GM18508 (cell line): ENCODE measurements around the gene PTPRM.

Experiments
- ATAC-seq: cut with Tn5 transposase; IDR thresholded peaks from one replicate; pipeline ENCODE4 v1.9.1; 2021; ENCODE audit warnings: moderate number of reproducible peaks; ENCODE audit not compliant: insufficient read depth, unreplicated experiment

PTPRM gene

GRCh38 chr18:8063733-8064132, 496.6 kb downstream of the PTPRM start:
- no peak for ATAC-seq

DNA sequence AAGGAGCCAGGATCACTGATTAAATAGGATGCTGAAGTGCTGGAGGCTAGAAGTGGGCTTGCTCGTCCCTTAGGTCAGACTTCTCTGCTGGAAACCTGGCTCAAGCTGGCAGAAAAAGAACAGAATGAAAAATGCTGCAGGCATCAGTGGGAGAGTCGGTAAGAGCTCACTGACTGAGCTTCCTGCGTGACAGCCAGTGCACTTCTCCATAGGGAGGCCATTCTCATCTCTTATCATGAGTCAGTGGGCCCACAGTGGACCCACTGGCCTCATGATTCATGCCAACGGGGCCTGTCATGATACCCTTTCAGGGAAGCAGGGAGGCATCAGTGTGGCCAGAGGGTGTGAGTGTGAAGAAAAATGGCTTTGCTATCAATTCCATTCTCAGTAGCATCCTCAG, 498.2 kb downstream of the PTPRM start:
- no peak for ATAC-seq

DNA sequence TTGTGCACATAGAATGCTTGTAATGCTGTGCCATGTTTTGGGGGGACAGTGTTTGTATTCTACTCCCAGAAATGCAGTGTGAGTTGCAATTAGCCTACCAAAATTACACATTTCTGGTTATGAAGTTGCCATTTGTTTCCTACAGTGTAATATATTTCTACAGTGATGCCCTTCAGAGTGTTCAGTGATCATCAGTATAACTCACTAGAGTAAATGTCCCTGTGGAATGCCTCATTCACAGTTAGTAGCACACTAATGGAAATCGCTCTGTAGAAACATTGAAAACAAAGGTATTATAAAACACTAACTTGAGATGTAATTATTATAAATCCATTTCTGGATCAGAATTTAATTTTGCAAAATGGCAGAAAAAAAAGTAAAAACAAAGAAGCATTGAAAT, 498.7 kb downstream of the PTPRM start:
- no peak for ATAC-seq

- ATAC-seq = no peak
Measured at GRCh38 chr18:8069708-8070107, 502.6 kb downstream of the PTPRM start.

- no peak for ATAC-seq
Measured at GRCh38 chr18:8073167-8073566, 506.1 kb downstream of the PTPRM start.

DNA sequence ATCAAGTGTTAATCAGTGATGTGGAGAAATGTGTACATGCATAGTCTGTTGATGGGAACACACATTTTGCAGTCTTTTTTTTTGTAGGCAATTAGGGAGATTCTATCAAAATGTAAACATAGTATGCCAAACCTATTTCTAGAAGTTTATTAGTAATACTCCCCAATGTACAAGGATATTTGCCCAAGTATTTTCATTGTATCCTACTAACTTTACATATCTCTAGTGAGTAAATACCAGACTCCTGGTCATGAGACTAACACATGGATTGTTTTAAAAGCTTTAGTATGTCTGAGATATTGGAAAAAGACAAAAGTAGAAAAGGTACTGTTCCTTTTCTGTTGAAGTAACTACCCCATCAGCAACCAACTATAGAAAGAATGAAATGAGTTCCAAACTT, 513.0 kb downstream of the PTPRM start:
- no peak for ATAC-seq

DNA sequence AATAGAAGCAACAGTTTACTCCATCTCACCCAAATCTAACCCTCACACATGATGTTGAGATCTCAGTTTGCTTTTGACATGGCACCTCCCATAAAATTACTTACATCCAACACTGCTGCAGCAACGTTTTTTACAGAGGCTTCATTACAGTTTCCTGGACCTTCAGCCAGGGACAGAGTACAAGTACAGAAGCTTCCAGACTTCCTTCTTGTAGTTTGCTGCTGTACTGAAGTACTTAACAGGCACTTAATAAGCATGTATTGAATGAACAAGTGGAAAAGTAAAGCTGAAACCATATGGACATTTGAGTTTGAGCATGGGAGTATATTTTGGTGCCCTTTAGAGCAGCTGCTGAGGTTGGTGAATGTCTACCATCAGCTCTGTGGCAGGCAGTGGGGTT, 514.2 kb downstream of the PTPRM start:
- ATAC-seq = no peak

- ATAC-seq = no peak
Measured at GRCh38 chr18:8081872-8082553, 514.9 kb downstream of the PTPRM start.

DNA sequence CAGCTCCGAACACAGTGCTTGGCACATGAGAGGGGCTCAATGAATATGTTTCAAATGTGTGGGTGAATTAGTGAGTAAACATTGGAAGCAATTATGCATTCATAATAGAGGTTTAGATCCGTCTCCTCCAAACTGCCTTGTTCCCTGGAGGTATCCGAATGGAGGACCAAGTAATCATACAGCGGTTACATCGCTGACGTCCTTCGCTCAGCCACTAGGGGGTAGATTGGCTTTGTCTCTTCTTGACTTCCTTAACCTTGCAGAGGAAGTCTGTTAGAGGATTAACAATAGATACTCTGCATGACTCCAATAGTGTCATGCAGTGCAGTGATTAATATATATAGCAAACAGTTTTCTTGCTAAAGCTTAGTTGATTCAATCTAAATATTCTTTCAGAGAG, 517.0 kb downstream of the PTPRM start:
- no peak for ATAC-seq

DNA sequence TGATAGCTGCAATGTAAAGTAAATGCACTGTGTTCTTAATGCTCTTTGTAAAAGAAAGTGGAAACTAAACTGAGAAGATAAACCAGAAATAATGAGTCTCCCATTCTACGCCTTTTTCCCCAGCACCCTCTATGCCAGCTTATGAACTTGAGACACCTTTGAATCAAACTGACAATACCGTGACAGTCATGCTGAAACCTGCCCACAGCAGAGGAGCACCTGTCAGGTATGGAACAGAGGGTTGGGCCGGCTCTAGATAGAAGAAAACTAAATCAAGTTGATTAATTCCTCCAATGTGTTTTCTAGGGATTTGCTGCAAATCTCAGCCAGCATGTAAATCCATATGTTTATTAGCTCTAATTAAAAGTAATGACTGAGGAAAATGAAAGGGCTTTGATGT, 521.5 kb downstream of the PTPRM start:
- no peak for ATAC-seq

DNA sequence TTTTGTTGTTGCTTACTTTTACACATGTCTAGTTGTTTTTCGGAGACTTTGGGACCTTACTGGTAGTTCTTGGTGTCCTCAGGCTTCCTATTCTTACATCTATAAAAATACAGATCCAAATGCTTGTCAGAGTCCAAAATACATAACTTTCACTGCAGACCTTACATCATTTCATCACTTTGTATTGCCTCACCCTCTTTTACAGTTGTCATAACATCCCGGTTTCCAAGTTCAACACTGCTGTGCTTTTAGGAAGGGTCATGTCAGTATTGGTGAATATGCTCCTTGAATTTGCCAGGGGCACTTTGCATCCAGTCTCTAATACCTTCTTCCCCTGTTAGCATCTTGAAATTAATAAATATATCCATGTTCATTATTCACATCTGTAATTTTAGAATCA, 523.9 kb downstream of the PTPRM start:
- no peak for ATAC-seq

- no peak for ATAC-seq
Measured at GRCh38 chr18:8095947-8096570, 528.9 kb downstream of the PTPRM start.

DNA sequence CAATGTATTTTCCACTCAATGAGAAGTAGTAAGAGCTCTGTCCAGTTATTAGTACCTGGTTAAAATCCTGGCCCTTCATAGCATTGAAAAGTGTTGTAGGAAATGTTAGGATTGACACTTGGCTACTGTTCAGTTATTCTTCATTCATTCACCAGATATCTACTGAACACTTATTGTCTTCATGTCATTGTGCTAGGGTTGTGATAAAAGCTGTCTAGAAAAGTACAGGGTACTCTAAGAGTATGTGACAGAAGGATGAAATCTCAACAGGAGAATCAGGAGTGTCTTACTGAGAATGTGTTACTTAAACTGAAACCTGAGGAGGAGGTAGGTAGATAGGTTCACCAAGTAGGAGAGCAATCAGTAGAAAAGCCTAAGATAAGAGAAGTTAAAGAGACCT, 530.3 kb downstream of the PTPRM start:
- no peak for ATAC-seq

GRCh38 chr18:8097927-8098326, 530.8 kb downstream of the PTPRM start:
- no peak for ATAC-seq

DNA sequence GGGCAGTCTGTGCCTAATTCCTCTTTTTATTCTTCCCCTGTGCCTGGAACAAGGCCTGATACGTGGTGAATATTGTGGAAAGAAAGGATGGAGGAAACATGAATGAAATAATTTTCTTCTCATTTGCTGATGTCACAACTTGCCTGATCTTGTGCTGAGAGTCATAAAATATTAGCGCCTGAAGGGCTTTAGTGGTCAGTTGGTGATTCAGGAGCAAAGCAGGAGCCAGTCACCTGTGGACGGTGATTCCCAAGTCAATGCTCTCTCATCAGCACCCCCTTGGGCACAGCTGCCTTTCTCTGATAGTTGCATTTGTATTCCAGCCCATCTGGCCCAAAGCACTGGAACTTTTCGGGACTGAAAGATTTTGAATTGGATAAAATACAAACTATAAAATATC, 539.5 kb downstream of the PTPRM start:
- no peak for ATAC-seq

DNA sequence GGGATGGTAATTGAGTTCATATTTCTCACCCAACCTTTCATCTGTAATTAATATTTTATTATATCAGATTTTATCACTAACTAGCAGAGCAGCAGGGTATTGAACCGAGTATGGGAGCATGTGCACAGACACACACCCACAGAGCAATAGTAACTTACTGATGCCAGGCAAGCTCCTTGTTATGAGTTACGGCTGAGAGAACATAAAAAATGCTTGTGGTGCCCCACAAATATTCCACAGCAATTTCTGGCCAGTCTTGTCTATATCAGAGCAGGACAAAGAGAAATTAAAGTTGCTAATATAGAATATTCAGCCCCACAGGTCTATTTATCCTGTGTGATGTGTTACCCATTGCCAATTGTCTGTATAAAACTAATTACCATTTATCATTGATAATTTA, 540.3 kb downstream of the PTPRM start:
- no peak for ATAC-seq

GRCh38 chr18:8114480-8114879, 547.4 kb downstream of the PTPRM start:
- no peak for ATAC-seq

DNA sequence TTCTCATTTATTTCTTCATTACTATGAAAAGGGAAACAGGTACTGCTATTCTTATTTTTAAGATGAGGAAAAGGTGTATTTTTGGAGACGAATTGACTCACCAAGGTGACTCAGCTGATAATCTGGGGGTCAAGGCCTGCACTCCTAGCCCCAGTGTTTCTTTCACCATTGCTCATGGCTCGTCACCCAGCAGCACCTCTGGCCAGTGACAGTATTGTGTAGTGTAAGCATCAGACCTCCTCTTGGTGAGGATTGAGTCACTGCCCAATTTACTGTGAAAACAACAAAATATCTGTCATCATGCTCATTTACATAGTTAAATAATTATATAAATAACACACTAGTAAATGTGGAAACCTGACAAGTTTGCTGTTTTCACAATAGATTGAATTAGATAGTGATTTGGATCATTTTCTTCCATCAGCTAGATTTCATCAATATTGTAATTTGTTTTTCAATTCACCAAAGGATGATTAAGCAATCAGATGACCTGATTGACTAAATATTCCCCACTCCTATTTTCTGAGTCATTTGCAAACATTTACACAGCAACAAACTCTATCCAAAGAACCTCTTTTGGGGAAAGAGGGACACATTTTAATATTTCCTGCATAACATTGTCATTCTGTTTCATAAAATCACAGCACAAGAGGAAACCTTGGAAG, 549.4 kb downstream of the PTPRM start:
- ATAC-seq = no peak

DNA sequence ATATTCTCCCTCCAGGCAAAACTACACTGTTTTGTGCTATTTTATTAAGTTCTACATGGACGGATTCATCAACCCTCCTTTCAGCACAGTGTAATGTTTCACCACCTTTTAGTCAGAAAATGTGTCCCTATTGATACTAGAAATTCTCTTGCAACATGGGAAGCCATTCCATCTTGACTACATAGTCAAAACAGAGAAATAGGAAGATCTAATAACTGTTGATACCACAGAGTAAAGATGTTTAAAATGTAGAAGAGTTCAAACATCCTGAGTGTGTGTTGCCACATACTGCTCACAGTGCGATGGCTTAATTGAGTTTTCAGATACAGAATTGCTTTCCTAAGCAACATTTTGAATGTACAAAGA, 549.9 kb downstream of the PTPRM start:
- ATAC-seq = no peak

- ATAC-seq = no peak
Measured at GRCh38 chr18:8121101-8121500, 554.0 kb downstream of the PTPRM start.

DNA sequence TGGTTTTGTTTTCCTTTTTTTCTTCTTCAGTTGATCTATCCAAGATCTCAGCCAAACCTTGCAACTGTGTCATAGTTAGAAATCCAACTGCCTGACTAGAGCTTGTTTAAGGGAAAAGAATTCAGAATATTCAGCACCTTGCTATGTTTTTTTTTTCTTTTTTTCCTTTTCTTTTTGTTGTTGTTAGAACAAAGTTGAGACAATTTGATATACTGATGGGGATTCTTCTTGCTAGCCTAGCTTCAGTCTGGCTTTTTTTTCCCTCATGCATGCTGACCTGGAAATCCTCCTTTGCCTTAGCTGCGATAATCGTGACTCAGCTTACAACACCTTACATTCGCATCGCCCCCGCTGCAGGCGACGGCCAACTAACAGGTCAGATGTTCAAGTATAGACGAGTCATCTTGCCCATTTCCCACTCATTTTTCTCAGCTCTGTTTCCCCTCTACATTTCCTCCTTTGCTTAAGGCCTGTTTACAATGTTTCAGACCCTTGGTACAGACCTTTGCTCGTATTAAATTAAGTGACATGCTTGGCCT, 554.9 kb downstream of the PTPRM start:
- no peak for ATAC-seq
